PFSK-1 (cell line): Measurements from ENCODE around the gene XRCC4.

Experiments used
- FOXP2 ChIP-seq: optimal IDR thresholded peaks from 2 replicates; pipeline ENCODE3; 2011; ENCODE audit warnings: borderline replicate concordance, control low read depth, inconsistent platforms; ENCODE audit not compliant: insufficient read depth; ENCODE audit errors: extremely low read length, extremely low read depth
- POLR2AphosphoS5 ChIP-seq: IDR thresholded peaks from 2 replicates; pipeline ENCODE4 v1.6.1; 2012; ENCODE audit warnings: low read depth, mild to moderate bottlenecking, control low read depth, low read length, moderate library complexity
- SIN3A ChIP-seq: IDR thresholded peaks from 2 replicates; pipeline ENCODE4 v1.6.1; 2012; ENCODE audit warnings: mild to moderate bottlenecking, low read length, moderate library complexity, borderline replicate concordance; ENCODE audit not compliant: insufficient read depth
- TAF1 ChIP-seq: IDR thresholded peaks from 2 replicates; pipeline ENCODE4 v1.6.1; 2012; ENCODE audit warnings: low read length, control low read depth, borderline replicate concordance; ENCODE audit not compliant: insufficient read depth
- TF ChIP-seq, protein P1 (sequence below), 2 experiments: IDR thresholded peaks; 2 replicates each; pipeline versions ENCODE4 v1.6.1 to v1.8.0; 2011 to 2012; ENCODE audit warnings: low read depth in 2 of 2, low read length in 2 of 2, control low read depth in 1 of 2, inconsistent platforms in 1 of 2, mild to moderate bottlenecking in 1 of 2, moderate library complexity in 1 of 2; ENCODE audit not compliant: insufficient read depth in 1 of 2

The XRCC4 gene

DNA sequence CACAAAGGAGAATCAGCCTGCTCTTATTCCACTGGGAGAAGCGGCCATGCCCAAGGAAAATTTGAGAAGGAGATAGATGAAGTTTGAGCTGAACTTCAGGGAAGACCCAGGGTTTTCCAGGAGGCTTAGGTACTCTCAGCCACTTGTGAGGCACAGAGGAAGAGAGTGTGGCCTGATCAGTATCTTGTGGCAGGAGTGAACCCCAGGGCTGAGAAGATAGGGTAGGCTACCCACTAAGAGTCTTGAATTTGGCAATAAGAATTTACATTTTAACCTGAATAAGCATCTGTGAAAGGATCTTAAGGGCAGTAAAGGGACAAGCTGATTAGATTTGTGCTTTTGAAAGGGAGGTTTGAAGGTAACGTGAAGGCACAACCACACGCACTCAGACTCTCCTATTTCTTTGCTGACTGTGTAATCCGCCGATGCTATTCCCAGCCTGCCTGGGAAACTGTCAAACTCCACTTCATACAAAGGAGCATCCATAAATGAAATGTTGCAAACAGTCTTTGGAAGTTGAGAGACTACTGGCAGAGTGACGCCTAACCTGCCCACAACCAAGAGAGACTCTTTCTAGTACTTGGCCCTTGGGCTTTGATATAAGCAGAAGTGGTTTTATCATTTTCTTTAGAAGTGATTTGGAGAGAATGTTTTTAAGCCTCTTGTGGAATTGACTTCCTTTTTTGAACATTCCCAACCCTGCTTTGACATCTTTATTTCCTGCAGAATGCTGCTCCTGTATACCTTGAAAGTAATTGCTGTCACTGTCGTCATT is 286.0 kb downstream of the XRCC4 start:
- no peak for TF ChIP-seq FOXP2

GRCh38 chr5:83363886-83364275 is 286.5 kb downstream of the XRCC4 start:
- TF ChIP-seq POLR2AphosphoS5 (no peak), FOXP2 (no peak), SIN3A (no peak), TAF1 (no peak)
- TF ChIP-seq, protein P1, sequence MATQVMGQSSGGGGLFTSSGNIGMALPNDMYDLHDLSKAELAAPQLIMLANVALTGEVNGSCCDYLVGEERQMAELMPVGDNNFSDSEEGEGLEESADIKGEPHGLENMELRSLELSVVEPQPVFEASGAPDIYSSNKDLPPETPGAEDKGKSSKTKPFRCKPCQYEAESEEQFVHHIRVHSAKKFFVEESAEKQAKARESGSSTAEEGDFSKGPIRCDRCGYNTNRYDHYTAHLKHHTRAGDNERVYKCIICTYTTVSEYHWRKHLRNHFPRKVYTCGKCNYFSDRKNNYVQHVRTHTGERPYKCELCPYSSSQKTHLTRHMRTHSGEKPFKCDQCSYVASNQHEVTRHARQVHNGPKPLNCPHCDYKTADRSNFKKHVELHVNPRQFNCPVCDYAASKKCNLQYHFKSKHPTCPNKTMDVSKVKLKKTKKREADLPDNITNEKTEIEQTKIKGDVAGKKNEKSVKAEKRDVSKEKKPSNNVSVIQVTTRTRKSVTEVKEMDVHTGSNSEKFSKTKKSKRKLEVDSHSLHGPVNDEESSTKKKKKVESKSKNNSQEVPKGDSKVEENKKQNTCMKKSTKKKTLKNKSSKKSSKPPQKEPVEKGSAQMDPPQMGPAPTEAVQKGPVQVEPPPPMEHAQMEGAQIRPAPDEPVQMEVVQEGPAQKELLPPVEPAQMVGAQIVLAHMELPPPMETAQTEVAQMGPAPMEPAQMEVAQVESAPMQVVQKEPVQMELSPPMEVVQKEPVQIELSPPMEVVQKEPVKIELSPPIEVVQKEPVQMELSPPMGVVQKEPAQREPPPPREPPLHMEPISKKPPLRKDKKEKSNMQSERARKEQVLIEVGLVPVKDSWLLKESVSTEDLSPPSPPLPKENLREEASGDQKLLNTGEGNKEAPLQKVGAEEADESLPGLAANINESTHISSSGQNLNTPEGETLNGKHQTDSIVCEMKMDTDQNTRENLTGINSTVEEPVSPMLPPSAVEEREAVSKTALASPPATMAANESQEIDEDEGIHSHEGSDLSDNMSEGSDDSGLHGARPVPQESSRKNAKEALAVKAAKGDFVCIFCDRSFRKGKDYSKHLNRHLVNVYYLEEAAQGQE (IDR thresholded peaks at IDR 0.05; ENCODE audit: insufficient read depth in 1 of 2, low read depth in 2 of 2, low read length in 2 of 2), result no peak

DNA sequence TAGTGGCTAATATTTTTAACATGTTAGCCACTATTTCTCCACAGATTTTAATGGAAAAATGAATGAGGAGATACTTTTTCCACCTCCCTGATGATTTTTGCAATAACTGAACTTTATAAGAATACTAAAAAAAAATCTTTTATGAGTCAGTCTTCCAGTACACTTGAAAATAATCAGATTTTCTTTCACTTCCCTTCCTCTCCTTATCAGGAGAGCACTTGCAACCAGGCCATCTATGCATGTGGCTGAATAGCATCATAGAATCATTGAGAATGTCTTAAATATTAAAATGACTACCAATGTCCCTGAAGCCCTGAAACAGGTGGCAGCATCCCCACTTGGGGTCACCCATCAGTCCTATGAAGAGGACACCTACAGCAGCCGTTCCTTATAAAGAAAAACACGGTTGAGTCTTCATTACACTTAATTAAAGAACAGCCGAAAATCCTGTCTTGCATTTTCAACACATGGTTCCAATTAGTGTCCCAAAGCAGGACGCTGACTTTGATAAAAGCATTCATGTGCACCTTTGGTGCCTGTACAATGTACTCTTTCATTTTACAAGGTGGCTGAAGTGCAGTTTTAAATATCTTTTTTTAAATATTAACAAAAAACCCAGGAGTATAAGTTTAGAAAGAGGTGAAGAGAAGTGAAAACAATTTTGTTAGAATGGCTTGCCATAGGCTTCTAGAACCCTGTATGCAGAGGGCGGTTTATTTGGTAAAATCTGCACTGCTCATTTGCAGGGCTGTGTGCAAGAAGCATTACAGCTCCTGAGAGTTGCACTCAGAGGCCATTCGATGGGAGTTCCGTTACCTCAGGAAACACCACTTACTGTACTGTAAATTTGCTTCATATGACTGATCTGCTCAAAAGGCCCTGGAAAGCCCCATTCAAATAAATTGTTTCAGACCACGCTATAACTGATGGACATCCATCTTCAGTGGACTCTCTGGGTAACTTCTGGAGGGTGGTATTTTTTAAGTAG is 287.3 kb downstream of the XRCC4 start:
- TF ChIP-seq, protein P1 (IDR thresholded peaks at IDR 0.05; ENCODE audit: insufficient read depth in 1 of 2, low read depth in 2 of 2, low read length in 2 of 2), result no peak
- TF ChIP-seq TAF1 (no peak), SIN3A (no peak), POLR2AphosphoS5 (no peak), FOXP2 (no peak)

DNA sequence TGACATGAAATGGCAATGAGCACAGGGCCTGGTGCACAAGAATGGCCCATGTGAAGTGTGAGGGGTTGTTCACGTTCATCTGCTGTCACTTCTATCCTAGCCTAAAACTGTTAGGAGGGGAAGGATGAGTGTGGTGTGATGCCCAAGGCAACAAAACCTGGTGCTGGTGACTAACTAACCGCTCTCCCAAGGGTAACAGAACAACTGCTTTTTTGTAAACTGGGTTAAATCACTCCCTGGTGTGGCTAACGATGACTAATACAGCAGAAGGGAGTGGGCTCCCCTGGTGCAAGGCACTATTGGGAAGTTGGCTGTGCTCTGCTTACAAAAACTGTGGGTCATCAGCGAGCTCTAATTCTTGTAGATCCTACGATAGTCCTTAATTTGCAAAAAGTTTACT is 291.0 kb downstream of the XRCC4 start:
- TF ChIP-seq TAF1 (no peak), SIN3A (no peak), POLR2AphosphoS5 (no peak)
- TF ChIP-seq, protein P1 (IDR thresholded peaks at IDR 0.05; ENCODE audit: insufficient read depth in 1 of 2, low read depth in 2 of 2, low read length in 2 of 2), result no peak

DNA sequence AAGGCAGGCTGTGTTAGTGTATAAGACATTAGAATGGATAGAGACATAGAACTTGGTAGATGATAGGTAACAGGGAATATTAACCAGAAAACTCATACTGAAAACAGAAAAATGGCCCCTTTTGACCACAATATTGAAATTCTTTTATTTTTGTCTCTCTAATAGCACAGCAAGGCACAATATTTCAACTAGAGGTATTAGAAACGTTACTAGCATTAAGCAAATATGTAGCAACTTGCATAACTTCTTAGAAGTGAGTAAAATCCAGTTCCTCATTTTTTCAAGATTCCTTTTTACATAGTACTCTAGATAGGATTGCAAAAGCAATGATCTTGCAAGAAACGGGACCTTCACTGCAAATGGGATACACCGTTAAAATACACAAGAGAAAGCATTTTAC is 291.5 kb downstream of the XRCC4 start:
- no peak for TF ChIP-seq FOXP2
- TF ChIP-seq POLR2AphosphoS5, result no peak
- TF ChIP-seq, protein P1 (IDR thresholded peaks at IDR 0.05; ENCODE audit: insufficient read depth in 1 of 2, low read depth in 2 of 2, low read length in 2 of 2), result no peak
- TF ChIP-seq SIN3A, result no peak
- no peak for TF ChIP-seq TAF1
